ENCODE data around the gene CPLX1.
"Not testable (repeated sequence)": the region's sequence is repeated elsewhere in the genome, so short reads cannot be mapped to it uniquely, and the experiment has no call there.

CPLX1 gene

DNA sequence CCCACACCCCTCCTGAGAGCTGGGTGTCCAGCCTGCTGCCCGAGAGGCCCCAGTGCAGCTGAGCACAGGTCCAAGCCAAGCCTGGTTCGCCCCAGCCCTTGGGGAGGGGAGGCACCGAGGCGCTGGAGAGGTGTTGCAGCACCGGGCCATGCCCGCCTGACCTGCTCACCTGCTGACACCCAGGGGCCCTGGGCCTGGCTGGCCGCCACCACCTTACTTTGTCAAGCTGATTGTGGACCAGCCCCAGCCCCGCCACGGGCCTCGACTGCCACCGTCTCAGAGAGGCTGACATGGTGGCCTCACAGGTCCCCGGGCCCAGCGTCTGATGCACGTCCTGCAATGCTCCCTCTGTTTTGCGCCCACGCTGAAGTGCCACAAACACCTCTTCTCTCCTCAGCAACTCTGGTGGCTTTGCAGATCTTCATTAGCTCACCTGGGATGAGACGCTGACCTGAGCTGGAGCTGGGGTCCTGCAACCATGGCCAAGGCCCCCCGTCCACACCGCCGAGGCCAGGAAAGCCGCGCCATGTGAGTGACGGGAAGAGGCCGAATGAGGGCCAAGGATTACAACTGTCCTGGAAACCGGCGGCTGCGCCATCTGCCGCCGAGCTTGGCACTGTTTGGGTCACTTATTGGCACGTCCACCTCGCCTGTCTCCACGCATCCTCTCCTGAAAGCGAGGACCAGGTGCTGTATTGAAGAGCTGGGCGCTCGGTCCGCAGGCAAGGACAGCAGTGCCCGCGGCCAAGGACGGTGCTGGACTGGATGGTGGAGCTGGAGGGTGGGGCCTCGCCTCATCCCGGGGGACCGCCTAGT, 7.6 kb downstream of the CPLX1 start:
- TF ChIP-seq, protein P1, sequence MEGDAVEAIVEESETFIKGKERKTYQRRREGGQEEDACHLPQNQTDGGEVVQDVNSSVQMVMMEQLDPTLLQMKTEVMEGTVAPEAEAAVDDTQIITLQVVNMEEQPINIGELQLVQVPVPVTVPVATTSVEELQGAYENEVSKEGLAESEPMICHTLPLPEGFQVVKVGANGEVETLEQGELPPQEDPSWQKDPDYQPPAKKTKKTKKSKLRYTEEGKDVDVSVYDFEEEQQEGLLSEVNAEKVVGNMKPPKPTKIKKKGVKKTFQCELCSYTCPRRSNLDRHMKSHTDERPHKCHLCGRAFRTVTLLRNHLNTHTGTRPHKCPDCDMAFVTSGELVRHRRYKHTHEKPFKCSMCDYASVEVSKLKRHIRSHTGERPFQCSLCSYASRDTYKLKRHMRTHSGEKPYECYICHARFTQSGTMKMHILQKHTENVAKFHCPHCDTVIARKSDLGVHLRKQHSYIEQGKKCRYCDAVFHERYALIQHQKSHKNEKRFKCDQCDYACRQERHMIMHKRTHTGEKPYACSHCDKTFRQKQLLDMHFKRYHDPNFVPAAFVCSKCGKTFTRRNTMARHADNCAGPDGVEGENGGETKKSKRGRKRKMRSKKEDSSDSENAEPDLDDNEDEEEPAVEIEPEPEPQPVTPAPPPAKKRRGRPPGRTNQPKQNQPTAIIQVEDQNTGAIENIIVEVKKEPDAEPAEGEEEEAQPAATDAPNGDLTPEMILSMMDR (IDR thresholded peaks at IDR 0.05; ENCODE audit: extremely low read depth, insufficient read depth, missing control alignments): no peak
- no peak for DNase-seq (ENCODE audit: low spot score)
- in situ Hi-C loops (cut with MboI; ENCODE audit: low pct_unique_long_range_greater_than_20kb, low sequenced_read_pairs, unreplicated experiment): no loop called here

DNA sequence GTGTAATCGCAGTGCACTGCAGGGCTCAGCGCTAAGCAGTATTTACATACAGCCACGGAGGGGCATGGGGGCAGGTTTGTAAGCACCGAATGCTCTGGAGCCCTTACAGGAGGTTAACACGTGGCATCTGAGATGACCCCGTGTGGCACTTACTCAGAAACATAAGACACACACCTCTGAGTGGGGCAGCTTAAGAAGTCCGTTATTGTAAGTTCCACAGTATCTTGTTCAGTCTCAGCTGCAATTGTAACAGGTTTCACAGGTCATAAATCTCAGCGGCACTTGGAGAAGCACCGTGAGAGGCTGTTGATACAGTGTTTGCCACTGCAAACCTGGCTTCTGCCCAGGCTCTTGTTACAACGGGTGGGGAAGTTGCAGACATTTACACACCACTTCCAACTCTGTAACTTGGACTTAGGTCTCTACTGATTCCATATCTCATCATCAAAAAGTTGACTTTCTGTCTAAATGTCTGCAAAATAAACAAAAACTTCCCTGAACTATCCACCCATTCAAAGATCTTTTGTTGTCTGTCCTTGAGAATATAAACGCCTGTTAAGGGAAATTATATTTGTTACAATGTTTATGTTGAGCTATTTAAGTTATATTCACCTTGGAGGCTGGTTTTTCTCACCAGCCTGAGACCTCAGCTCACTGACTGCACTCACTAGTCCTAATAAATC, 10.3 kb downstream of the CPLX1 start:
- no peak for DNase-seq (ENCODE audit: low spot score)
- TF ChIP-seq, protein P1 (IDR thresholded peaks at IDR 0.05; ENCODE audit: extremely low read depth, insufficient read depth, missing control alignments): no peak
- in situ Hi-C loops (cut with MboI; ENCODE audit: low pct_unique_long_range_greater_than_20kb, low sequenced_read_pairs, unreplicated experiment): no loop called here

DNA sequence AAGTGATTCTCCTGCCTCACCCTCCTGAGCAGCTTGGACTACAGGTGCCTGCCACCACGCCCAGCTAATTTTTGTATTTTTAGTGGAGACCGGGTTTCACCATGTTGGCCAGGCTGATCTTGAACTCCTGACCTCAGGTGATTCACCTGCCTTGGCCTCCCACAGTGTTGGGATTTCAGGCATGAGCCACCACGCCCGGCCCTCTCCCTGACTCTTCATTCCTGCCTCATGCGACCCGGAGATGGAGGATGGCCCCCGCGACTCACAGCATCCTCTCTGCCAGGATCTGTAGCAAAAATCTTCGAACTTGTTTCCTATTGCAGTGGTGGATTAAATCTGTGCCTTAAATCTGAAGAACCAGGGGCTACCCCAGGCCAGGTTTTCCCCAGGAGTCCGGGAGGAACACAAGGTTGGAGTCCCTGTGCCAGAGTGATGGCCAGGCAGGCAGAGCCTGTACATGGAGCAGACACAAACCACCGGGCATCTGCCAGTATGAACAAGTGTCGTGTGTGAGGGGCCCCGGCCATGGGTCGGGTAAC, 11.5 kb downstream of the CPLX1 start:
- in situ Hi-C loops (cut with MboI; ENCODE audit: low pct_unique_long_range_greater_than_20kb, low sequenced_read_pairs, unreplicated experiment): no loop called here
- TF ChIP-seq, protein P1 (IDR thresholded peaks at IDR 0.05; ENCODE audit: extremely low read depth, insufficient read depth, missing control alignments): no peak
- DNase-seq (ENCODE audit: low spot score): no peak

DNA sequence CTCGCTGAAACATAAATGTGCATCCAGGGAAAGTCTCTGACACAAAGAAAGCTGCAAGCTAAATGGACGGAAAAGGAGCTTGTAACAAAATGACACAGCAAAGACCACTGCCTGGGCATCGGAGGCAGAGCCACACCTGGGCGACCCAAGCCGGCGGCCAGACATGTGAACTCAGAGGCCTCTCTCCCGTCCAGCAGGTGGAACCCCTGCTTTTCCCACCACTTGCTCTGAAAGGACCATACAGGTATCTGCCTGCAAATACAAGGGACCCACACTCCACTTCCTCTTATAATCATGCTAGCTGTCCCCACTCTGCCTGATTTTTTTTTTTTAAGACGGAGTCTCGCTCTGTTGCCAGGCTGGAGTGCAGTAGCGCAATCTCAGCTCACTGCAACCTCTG, 12.0 kb downstream of the CPLX1 start:
- TF ChIP-seq, protein P1 (IDR thresholded peaks at IDR 0.05; ENCODE audit: extremely low read depth, insufficient read depth, missing control alignments): peak; percentile 30
- in situ Hi-C loops (cut with MboI; ENCODE audit: low pct_unique_long_range_greater_than_20kb, low sequenced_read_pairs, unreplicated experiment): no loop called here
- DNase-seq (ENCODE audit: low spot score): no peak

DNA sequence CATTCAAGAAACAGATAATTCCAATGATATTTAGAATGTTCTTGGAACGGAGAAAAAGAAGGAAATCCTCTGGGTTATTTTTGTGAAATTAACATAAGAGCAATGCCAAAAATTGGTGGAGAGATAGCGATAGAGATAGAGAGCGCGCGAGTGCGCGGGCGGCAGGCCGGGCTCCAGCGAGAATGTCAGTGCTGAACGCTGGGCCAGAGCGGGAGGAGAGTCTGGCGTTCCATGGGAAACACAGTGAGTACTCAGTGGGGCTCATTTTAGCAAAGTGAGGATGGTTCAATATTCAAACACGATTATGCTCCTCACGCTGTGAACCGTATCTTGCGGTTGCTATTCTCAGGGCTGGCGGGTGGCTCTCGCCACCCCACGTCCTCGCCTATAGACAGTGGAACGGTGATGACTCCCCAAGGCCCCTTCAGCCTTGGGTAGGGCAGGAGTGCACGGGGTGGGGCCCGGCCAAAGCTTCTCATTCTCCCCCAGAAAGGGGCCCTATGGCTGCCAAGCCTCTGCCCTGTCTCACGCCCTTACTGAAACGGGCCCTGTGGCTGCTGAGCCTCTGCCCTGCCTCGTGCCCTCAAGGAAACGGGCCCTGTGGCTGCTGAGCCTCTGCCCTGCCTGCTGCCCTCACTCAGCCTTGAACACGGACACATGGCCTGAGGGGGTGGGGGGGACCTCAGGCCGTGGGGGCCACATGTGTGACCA, 16.9 kb downstream of the CPLX1 start:
- TF ChIP-seq, protein P1 (IDR thresholded peaks at IDR 0.05; ENCODE audit: extremely low read depth, insufficient read depth, missing control alignments): no peak
- no peak for DNase-seq (ENCODE audit: low spot score)
- in situ Hi-C loops (cut with MboI; ENCODE audit: low pct_unique_long_range_greater_than_20kb, low sequenced_read_pairs, unreplicated experiment): no loop called here

DNA sequence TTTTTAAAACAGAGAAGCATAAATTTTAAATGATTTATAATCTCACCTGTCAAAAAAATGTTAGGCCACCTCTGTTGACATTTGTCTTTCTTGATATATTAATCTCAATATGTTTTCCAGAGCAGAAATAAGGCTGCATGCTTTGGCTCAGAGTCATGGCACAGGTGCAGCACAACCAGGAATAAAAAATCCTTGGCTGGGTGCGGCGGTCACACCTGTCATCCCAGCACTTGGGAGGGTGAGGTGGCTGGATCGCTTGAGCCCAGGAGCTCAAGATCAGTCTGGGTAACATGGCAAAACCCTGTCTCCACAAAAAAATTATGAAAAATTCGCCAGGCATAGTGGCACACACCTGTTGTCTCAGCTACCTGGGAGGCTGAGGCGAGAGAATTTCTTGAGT, 18.1 kb downstream of the CPLX1 start:
- in situ Hi-C loops (cut with MboI; ENCODE audit: low pct_unique_long_range_greater_than_20kb, low sequenced_read_pairs, unreplicated experiment): no loop called here
- DNase-seq (ENCODE audit: low spot score): no peak

DNA sequence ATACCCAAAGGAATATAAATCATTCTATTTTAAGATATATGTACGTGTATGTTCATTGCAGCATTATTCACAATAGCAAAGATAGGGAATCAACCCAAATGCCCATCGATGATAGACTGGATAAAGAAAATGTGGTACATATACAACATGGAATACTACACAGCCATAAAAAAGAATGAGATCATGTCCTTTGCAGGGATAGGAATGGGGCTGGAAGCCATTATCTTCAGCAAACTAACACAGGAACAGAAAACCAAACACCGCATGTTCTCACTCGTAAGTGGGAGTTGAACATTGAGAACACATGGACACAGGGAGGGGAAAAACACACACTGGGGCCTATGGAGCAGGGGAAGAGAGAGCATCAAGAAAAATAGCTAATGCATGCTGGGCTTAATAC, 18.9 kb downstream of the CPLX1 start:
- DNase-seq (ENCODE audit: low spot score); in situ Hi-C loops (cut with MboI; ENCODE audit: low pct_unique_long_range_greater_than_20kb, low sequenced_read_pairs, unreplicated experiment): not testable (repeated sequence)

More for the DNA sequence above, 18.1 kb downstream of the CPLX1 start:
- TF ChIP-seq, protein P1 (IDR thresholded peaks at IDR 0.05; ENCODE audit: extremely low read depth, insufficient read depth, missing control alignments): no peak
